Activated T-helper 2 cell treated with anti-CD3 and anti-CD28 coated beads, Interferon-gamma antibody, Interleukin-2, Interleukin-4, amounts not matched to agents 10 μg/mL and 5 μg/mL and 100 μg/mL, durations not matched to agents 14 hours and 24 hours and 36 hours (primary cell): Measurements from ENCODE around the gene GPS2. TPM values are rescaled to one million over a fixed set of nuclear protein-coding genes. Genes with fewer than 3 reads are reported as not detected.

Source experiments
- DNase-seq: peaks from one replicate; pipeline ENCODE4 v3.0.0; 2021; ENCODE audit warnings: low spot score
- H3K27ac Mint-ChIP-seq: one replicate; pipeline ENCODE4 v1.8.0; 2021; ENCODE audit warnings: mixed read lengths
- H3K27me3 Mint-ChIP-seq: one replicate; pipeline ENCODE4 v1.8.0; 2021; ENCODE audit warnings: low read depth, mixed read lengths
- H3K36me3 Mint-ChIP-seq: one replicate; pipeline ENCODE4 v1.8.0; 2021; ENCODE audit warnings: low read depth, mixed read lengths
- H3K4me1 Mint-ChIP-seq: one replicate; pipeline ENCODE4 v1.8.0; 2021; ENCODE audit warnings: low read depth, mixed read lengths
- H3K4me3 Mint-ChIP-seq: one replicate; pipeline ENCODE4 v1.8.0; 2021; ENCODE audit warnings: low read depth, mild to moderate bottlenecking, moderate library complexity, mixed read lengths
- H3K9me3 Mint-ChIP-seq: one replicate; pipeline ENCODE4 v1.8.0; 2021; ENCODE audit warnings: mixed read lengths
- intact Hi-C: fragments of 100-400 bp; cut with micrococcal nuclease; formaldehyde crosslinking; loops from one replicate; pipeline ENCODE4 v1.15.1; 2023
- total RNA-seq: library from RNA; stranded (reverse); gene quantifications from 2 replicates; pipeline ENCODE4 v1.2.3, GENCODE V29; 2022

Gene GPS2
- total RNA-seq, 1 donor from 2014 or later = 64.9 TPM

- intact Hi-C loops = loop anchor here (1.0 kb wide), 2 partner anchors 13 to 73 kb away; partner anchors contain the start of gene EIF5A
- no peaks in the 10 kb centered on the region for H3K36me3 Mint-ChIP-seq
- no peak overlapping the region for H3K4me3 Mint-ChIP-seq
- H3K4me1 Mint-ChIP-seq = peaks cover 13% of the 10 kb centered on the region
- no peak for DNase-seq
- no peak overlapping the region for H3K27ac Mint-ChIP-seq
- H3K27me3 Mint-ChIP-seq = peaks cover 32% of the 10 kb centered on the region
- no peaks in the 10 kb centered on the region for H3K9me3 Mint-ChIP-seq
Observed at GRCh38 chr17:7293816-7294613, 21.1 kb downstream of the GPS2 start.

GRCh38 chr17:7293159-7293558, 22.0 kb downstream of the GPS2 start:
- Mint-ChIP-seq H3K9me3 (no peaks in the 10 kb centered on the region), H3K27me3 (peaks cover 32% of the 10 kb centered on the region), H3K27ac (no peak overlapping the region)

GRCh38 chr17:7292729-7293128, 22.4 kb downstream of the GPS2 start:
- Mint-ChIP-seq H3K27ac (no peak overlapping the region), H3K4me3 (no peak overlapping the region), H3K27me3 (peaks cover 32% of the 10 kb centered on the region), H3K4me1 (peaks cover 13% of the 10 kb centered on the region), H3K9me3 (no peaks in the 10 kb centered on the region), H3K36me3 (no peaks in the 10 kb centered on the region)
- DNase-seq = no peak
- intact Hi-C loops = no loop called here

More at GRCh38 chr17:7293159-7293558, 22.0 kb downstream of the GPS2 start:
- Mint-ChIP-seq H3K4me3 (peak overlapping the region; percentile 49), H3K36me3 (no peaks in the 10 kb centered on the region), H3K4me1 (peaks cover 13% of the 10 kb centered on the region)
- no peak for DNase-seq
- intact Hi-C loops = no loop called here

- Mint-ChIP-seq H3K27me3 (peaks cover 32% of the 10 kb centered on the region), H3K4me3 (no peak overlapping the region), H3K36me3 (no peaks in the 10 kb centered on the region), H3K4me1 (peaks cover 13% of the 10 kb centered on the region), H3K9me3 (no peaks in the 10 kb centered on the region), H3K27ac (no peak overlapping the region)
- intact Hi-C loops = no loop called here
- DNase-seq = no peak
Observed at GRCh38 chr17:7292194-7292593, 23.0 kb downstream of the GPS2 start.

GRCh38 chr17:7290685-7291084, 24.5 kb downstream of the GPS2 start:
- intact Hi-C loops = no loop called here
- no peaks in the 10 kb centered on the region for H3K9me3 Mint-ChIP-seq
- no peaks in the 10 kb centered on the region for H3K36me3 Mint-ChIP-seq
- H3K4me3 Mint-ChIP-seq = no peak overlapping the region
- H3K27ac Mint-ChIP-seq = no peak overlapping the region
- peaks cover 9% of the 10 kb centered on the region for H3K4me1 Mint-ChIP-seq
- peaks cover 33% of the 10 kb centered on the region for H3K27me3 Mint-ChIP-seq
- no peak for DNase-seq

- Mint-ChIP-seq H3K4me1 (peaks cover 6% of the 10 kb centered on the region), H3K27me3 (peaks cover 31% of the 10 kb centered on the region), H3K4me3 (no peak overlapping the region), H3K9me3 (no peaks in the 10 kb centered on the region), H3K27ac (no peak overlapping the region), H3K36me3 (no peaks in the 10 kb centered on the region)
- intact Hi-C loops = no loop called here
- DNase-seq = no peak
Observed at GRCh38 chr17:7290166-7290565, 25.0 kb downstream of the GPS2 start.

GRCh38 chr17:7289256-7290032, 25.7 kb downstream of the GPS2 start:
- no peaks in the 10 kb centered on the region for H3K9me3 Mint-ChIP-seq
- no peak overlapping the region for H3K4me3 Mint-ChIP-seq
- no peaks in the 10 kb centered on the region for H3K36me3 Mint-ChIP-seq
- peaks cover 28% of the 10 kb centered on the region for H3K27me3 Mint-ChIP-seq
- intact Hi-C loops = no loop called here
- DNase-seq = no peak
- H3K4me1 Mint-ChIP-seq = peaks cover 4% of the 10 kb centered on the region
- no peak overlapping the region for H3K27ac Mint-ChIP-seq

- intact Hi-C loops = no loop called here
- no peak for DNase-seq
- peaks cover 34% of the 10 kb centered on the region for H3K27me3 Mint-ChIP-seq
Observed at GRCh38 chr17:7285679-7286078, 29.5 kb downstream of the GPS2 start.

GRCh38 chr17:7284911-7285310, 30.2 kb downstream of the GPS2 start:
- H3K4me1 Mint-ChIP-seq = peaks cover 15% of the 10 kb centered on the region
- no peaks in the 10 kb centered on the region for H3K36me3 Mint-ChIP-seq
- H3K27ac Mint-ChIP-seq = no peak overlapping the region
- DNase-seq = no peak
- no peak overlapping the region for H3K4me3 Mint-ChIP-seq
- peaks cover 37% of the 10 kb centered on the region for H3K27me3 Mint-ChIP-seq
- intact Hi-C loops = no loop called here
- no peaks in the 10 kb centered on the region for H3K9me3 Mint-ChIP-seq

More at GRCh38 chr17:7285679-7286078, 29.5 kb downstream of the GPS2 start:
- H3K36me3 Mint-ChIP-seq = no peaks in the 10 kb centered on the region
- no peak overlapping the region for H3K27ac Mint-ChIP-seq
- H3K4me1 Mint-ChIP-seq = peaks cover 11% of the 10 kb centered on the region
- H3K4me3 Mint-ChIP-seq = no peak overlapping the region
- H3K9me3 Mint-ChIP-seq = no peaks in the 10 kb centered on the region

GRCh38 chr17:7283471-7284216, 31.5 kb downstream of the GPS2 start:
- Mint-ChIP-seq H3K9me3 (no peaks in the 10 kb centered on the region), H3K4me1 (peaks cover 15% of the 10 kb centered on the region), H3K4me3 (no peak overlapping the region), H3K27me3 (peaks cover 40% of the 10 kb centered on the region), H3K27ac (no peak overlapping the region), H3K36me3 (no peaks in the 10 kb centered on the region)
- intact Hi-C loops = no loop called here
- no peak for DNase-seq

GRCh38 chr17:7282752-7283321, 32.3 kb downstream of the GPS2 start:
- Mint-ChIP-seq H3K27ac (no peak overlapping the region), H3K9me3 (no peaks in the 10 kb centered on the region), H3K4me3 (peak overlapping the region; percentile 38), H3K4me1 (peaks cover 15% of the 10 kb centered on the region), H3K27me3 (peaks cover 40% of the 10 kb centered on the region), H3K36me3 (no peaks in the 10 kb centered on the region)
- intact Hi-C loops = no loop called here
- DNase-seq = no peak

GRCh38 chr17:7281953-7282751, 33.0 kb downstream of the GPS2 start:
- DNase-seq = no peak
- Mint-ChIP-seq H3K27ac (no peak overlapping the region), H3K4me1 (peaks cover 15% of the 10 kb centered on the region), H3K36me3 (no peaks in the 10 kb centered on the region), H3K27me3 (peaks cover 42% of the 10 kb centered on the region), H3K9me3 (no peaks in the 10 kb centered on the region), H3K4me3 (peak overlapping the region; percentile 78)
- intact Hi-C loops = loop anchor here (1.0 to 2.0 kb wide), 3 partner anchors 30 to 44 kb away; partner anchors contain the start of genes ELP5 and GABARAP
